Cardiac fibroblast (primary cell): ENCODE data around the gene THSD7A.

Source experiments
- DNase-seq, 2 donors: peaks; one replicate each; pipeline versions ENCODE4 v3.0.0 to v3.0.0-alpha.2; 2010; ENCODE audit warnings: low read depth in 2 of 2
- H3K4me3 ChIP-seq, 2 donors: replicated peaks in 1 of 2; 1 replicate in 1 of 2; 2 replicates in 1 of 2; pipeline ENCODE4 v1.5.1; 2011; ENCODE audit warnings: low read depth in 2 of 2, low read length in 2 of 2, mild to moderate bottlenecking in 2 of 2, moderate library complexity in 1 of 2
- CTCF ChIP-seq: IDR thresholded peaks from one replicate; pipeline ENCODE4 v1.5.1; 2011; ENCODE audit warnings: low read depth, mild to moderate bottlenecking, low read length, inconsistent platforms

THSD7A gene

GRCh38 chr7:11737723-11738122 is 94.3 kb downstream of the THSD7A start:
- DNase-seq: peak in 1 of 2 donors; percentile 40

GRCh38 chr7:11732207-11732606 is 99.8 kb downstream of the THSD7A start:
- no peak for DNase-seq
- H3K4me3 ChIP-seq: no peak overlapping the region
- no peak for TF ChIP-seq CTCF

More at GRCh38 chr7:11737723-11738122, 94.3 kb downstream of the THSD7A start:
- no peak overlapping the region for H3K4me3 ChIP-seq
- TF ChIP-seq CTCF: no peak

GRCh38 chr7:11730725-11731124 is 101.3 kb downstream of the THSD7A start:
- no peak overlapping the region for H3K4me3 ChIP-seq
- DNase-seq: no peak
- no peak for TF ChIP-seq CTCF

- no peak overlapping the region for H3K4me3 ChIP-seq
- peak; percentile 12 to 18 for DNase-seq
- no peak for TF ChIP-seq CTCF
Measured at GRCh38 chr7:11727864-11728263, 104.1 kb downstream of the THSD7A start.

GRCh38 chr7:11726794-11727155 is 105.2 kb downstream of the THSD7A start:
- TF ChIP-seq CTCF: no peak
- DNase-seq: peak; percentile 59 to 88
- no peak overlapping the region for H3K4me3 ChIP-seq

GRCh38 chr7:11726001-11726793 is 105.8 kb downstream of the THSD7A start:
- TF ChIP-seq CTCF: no peak
- H3K4me3 ChIP-seq: no peak overlapping the region
- peak; percentile 32 to 52 for DNase-seq
